Smooth muscle cell (in vitro differentiated cells): Measurements from ENCODE around the gene PTGES2. TPM values are rescaled to one million over a fixed set of nuclear protein-coding genes. Genes with fewer than 3 reads are reported as not detected.

Experiments
- DNase-seq: peaks from one replicate; lab custom pipeline; 2025; ENCODE audit not compliant: unreplicated experiment; lab: John Stamatoyannopoulos, UW
- H2AFZ ChIP-seq: fragments of 200-600 bp; sonication (generic); 2 replicates; pipeline ENCODE4 v1.6.0; 2016; ENCODE audit warnings: antibody characterized with exemption, low read depth, mild to moderate bottlenecking
- H3F3A ChIP-seq: fragments of 200-600 bp; sonication (generic); 2 replicates; pipeline ENCODE4 v1.6.0; 2017; ENCODE audit warnings: antibody characterized with exemption, low read depth
- H3K27ac ChIP-seq: fragments of 200-600 bp; sonication (generic); 2 replicates; pipeline ENCODE4 v1.5.1; 2016; ENCODE audit warnings: low read depth, mild to moderate bottlenecking
- H3K27me3 ChIP-seq: fragments of 200-600 bp; sonication (generic); 2 replicates; pipeline ENCODE4 v1.6.1; 2016; ENCODE audit warnings: low read depth, mild to moderate bottlenecking
- H3K36me3 ChIP-seq: fragments of 200-600 bp; sonication (generic); 2 replicates; pipeline ENCODE4 v1.5.1; 2016; ENCODE audit warnings: low read depth
- H3K4me1 ChIP-seq: fragments of 200-600 bp; sonication (generic); 2 replicates; pipeline ENCODE4 v1.5.1; 2016; ENCODE audit warnings: low read depth
- H3K4me2 ChIP-seq: fragments of 200-600 bp; sonication (generic); 2 replicates; pipeline ENCODE4 v1.6.0; 2016; ENCODE audit warnings: mild to moderate bottlenecking
- H3K4me3 ChIP-seq: fragments of 200-600 bp; sonication (generic); 2 replicates; pipeline ENCODE4 v1.5.1; 2016; ENCODE audit warnings: mild to moderate bottlenecking
- H3K79me2 ChIP-seq: fragments of 200-600 bp; sonication (generic); 2 replicates; pipeline ENCODE4 v1.6.0; 2016; ENCODE audit warnings: low read depth, mild to moderate bottlenecking
- H3K9ac ChIP-seq: fragments of 200-600 bp; sonication (generic); 2 replicates; pipeline ENCODE4 v1.6.0; 2016; ENCODE audit warnings: low read depth
- H3K9me3 ChIP-seq: fragments of 200-600 bp; sonication (generic); replicated peaks from 2 replicates; pipeline ENCODE4 v1.5.1; 2016; ENCODE audit warnings: low read depth
- H4K20me1 ChIP-seq: fragments of 200-600 bp; sonication (generic); 2 replicates; pipeline ENCODE4 v1.6.0; 2016; ENCODE audit warnings: low read depth
- WGBS: methylation state at CpG from one replicate; pipeline ENCODE4 v1.1.7; 2016; ENCODE audit warnings: low lambda C conversion rate; 5-methylcytosine and 5-hydroxymethylcytosine counted together
- polyA plus RNA-seq: library from polyadenylated mRNA; unstranded; fragments of >200 nt; fragmentation: Nextera tagmentation; extraction: Ambion mirVana; gene quantifications from 2 replicates; pipeline ENCODE4 v1.2.1, GENCODE V29; 2016
- total RNA-seq: library from RNA; depleted of rRNA; stranded (reverse); fragments of >200 nt; gene quantifications from 2 replicates; pipeline ENCODE4 v1.2.3, GENCODE V29; 2014
- TF ChIP-seq, protein P1 (sequence below): fragments of 200-600 bp; sonication (generic); IDR thresholded peaks from 2 replicates; pipeline ENCODE4 v1.5.1; 2017; ENCODE audit warnings: borderline replicate concordance, mild to moderate bottlenecking, antibody characterized with exemption; ENCODE audit not compliant: insufficient read depth, poor library complexity, severe bottlenecking

PTGES2 gene
- total and polyA plus RNA-seq, 2 experiments from 2014 or later: 31.5 to 78.6 TPM

GRCh38 chr9:128116104-128117083 lies 11.1 kb downstream of the PTGES2 start:
- no peaks in the 10 kb centered on the region for H3K9me3 ChIP-seq
- H3K79me2 ChIP-seq: no peaks in the 10 kb centered on the region
- no peaks in the 10 kb centered on the region for H4K20me1 ChIP-seq
- H3K4me1 ChIP-seq: no peaks in the 10 kb centered on the region
- TF ChIP-seq, protein P1, sequence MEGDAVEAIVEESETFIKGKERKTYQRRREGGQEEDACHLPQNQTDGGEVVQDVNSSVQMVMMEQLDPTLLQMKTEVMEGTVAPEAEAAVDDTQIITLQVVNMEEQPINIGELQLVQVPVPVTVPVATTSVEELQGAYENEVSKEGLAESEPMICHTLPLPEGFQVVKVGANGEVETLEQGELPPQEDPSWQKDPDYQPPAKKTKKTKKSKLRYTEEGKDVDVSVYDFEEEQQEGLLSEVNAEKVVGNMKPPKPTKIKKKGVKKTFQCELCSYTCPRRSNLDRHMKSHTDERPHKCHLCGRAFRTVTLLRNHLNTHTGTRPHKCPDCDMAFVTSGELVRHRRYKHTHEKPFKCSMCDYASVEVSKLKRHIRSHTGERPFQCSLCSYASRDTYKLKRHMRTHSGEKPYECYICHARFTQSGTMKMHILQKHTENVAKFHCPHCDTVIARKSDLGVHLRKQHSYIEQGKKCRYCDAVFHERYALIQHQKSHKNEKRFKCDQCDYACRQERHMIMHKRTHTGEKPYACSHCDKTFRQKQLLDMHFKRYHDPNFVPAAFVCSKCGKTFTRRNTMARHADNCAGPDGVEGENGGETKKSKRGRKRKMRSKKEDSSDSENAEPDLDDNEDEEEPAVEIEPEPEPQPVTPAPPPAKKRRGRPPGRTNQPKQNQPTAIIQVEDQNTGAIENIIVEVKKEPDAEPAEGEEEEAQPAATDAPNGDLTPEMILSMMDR: no peak
- no peaks in the 10 kb centered on the region for H3K27me3 ChIP-seq
- H3F3A ChIP-seq: no peaks in the 10 kb centered on the region
- no peak overlapping the region for H3K4me3 ChIP-seq
- WGBS: 90% methylated on average over 16 of the region's 16 CpGs
- no peak overlapping the region for H3K4me2 ChIP-seq
- H2AFZ ChIP-seq: no peak overlapping the region
- no peak for DNase-seq
- no peak overlapping the region for H3K27ac ChIP-seq
- H3K9ac ChIP-seq: no peak overlapping the region
- no peaks in the 10 kb centered on the region for H3K36me3 ChIP-seq

GRCh38 chr9:128115187-128116103 lies 12.1 kb downstream of the PTGES2 start:
- 96% methylated on average over 25 of the region's 26 CpGs for WGBS
- Histone ChIP-seq H3K9ac (no peak overlapping the region), H3K36me3 (no peaks in the 10 kb centered on the region), H3K4me1 (no peaks in the 10 kb centered on the region), H3K79me2 (no peaks in the 10 kb centered on the region), H2AFZ (no peak overlapping the region), H4K20me1 (no peaks in the 10 kb centered on the region), H3K27me3 (no peaks in the 10 kb centered on the region), H3K4me3 (no peak overlapping the region), H3K9me3 (no peaks in the 10 kb centered on the region), H3K27ac (no peak overlapping the region), H3K4me2 (no peak overlapping the region), H3F3A (no peaks in the 10 kb centered on the region)
- TF ChIP-seq, protein P1: no peak
- no peak for DNase-seq

- H3K9me3 ChIP-seq: no peaks in the 10 kb centered on the region
- WGBS: 95% methylated on average over 29 of the region's 29 CpGs
- no peaks in the 10 kb centered on the region for H3K79me2 ChIP-seq
- no peaks in the 10 kb centered on the region for H4K20me1 ChIP-seq
- H3F3A ChIP-seq: no peaks in the 10 kb centered on the region
- no peak overlapping the region for H3K9ac ChIP-seq
- H3K4me1 ChIP-seq: no peaks in the 10 kb centered on the region
- H3K4me2 ChIP-seq: no peak overlapping the region
- DNase-seq: no peak
- no peak overlapping the region for H3K4me3 ChIP-seq
- no peak overlapping the region for H2AFZ ChIP-seq
- TF ChIP-seq, protein P1: no peak
- no peaks in the 10 kb centered on the region for H3K36me3 ChIP-seq
- no peaks in the 10 kb centered on the region for H3K27me3 ChIP-seq
- no peak overlapping the region for H3K27ac ChIP-seq
Observed at GRCh38 chr9:128114326-128115186, 13.0 kb downstream of the PTGES2 start.
